Medulla oblongata (tissue), 1 donor: ENCODE data around the gene EVA1A.

Experiments used
- DNase-seq: peaks from one replicate; pipeline ENCODE4 v3.0.0-alpha.2; 2015; ENCODE audit errors: extremely low spot score

EVA1A gene

GRCh38 chr2:75447176-75447575, 113.6 kb downstream of the EVA1A start:
- no peak for DNase-seq
